Effector memory CD8-positive, alpha-beta T cell (primary cell): ENCODE results near the gene RPL41.

Experiments
- ATAC-seq: fragments of 150-1000 bp; cut with Tn5 transposase; replicated peaks from 2 replicates; pipeline ENCODE4 v1.10.0; 2021; ENCODE audit warnings: mild to moderate bottlenecking, moderate library complexity
- DNase-seq, 3 experiments: peaks; one replicate each; pipeline ENCODE4 v3.0.0; 2021
- H3K27ac Mint-ChIP-seq, 2 donors: one replicate each; pipeline ENCODE4 v1.8.0; 2022; ENCODE audit warnings: mild to moderate bottlenecking in 2 of 2, mixed read lengths in 2 of 2, moderate library complexity in 2 of 2
- H3K27me3 Mint-ChIP-seq, 2 donors: one replicate each; pipeline ENCODE4 v1.8.0; 2022; ENCODE audit warnings: mixed read lengths in 2 of 2
- H3K36me3 Mint-ChIP-seq: one replicate; pipeline ENCODE4 v1.8.0; 2022; ENCODE audit warnings: mild to moderate bottlenecking, moderate library complexity, mixed read lengths; ENCODE audit not compliant: insufficient read depth
- H3K4me1 Mint-ChIP-seq, 2 donors: one replicate each; pipeline ENCODE4 v1.8.0; 2022; ENCODE audit warnings: low read depth in 2 of 2, mixed read lengths in 2 of 2
- H3K4me3 Mint-ChIP-seq, 2 donors: one replicate each; pipeline ENCODE4 v1.8.0; 2022; ENCODE audit warnings: mild to moderate bottlenecking in 2 of 2, mixed read lengths in 2 of 2, moderate library complexity in 2 of 2
- H3K9me3 Mint-ChIP-seq, 2 donors: one replicate each; pipeline ENCODE4 v1.8.0; 2022; ENCODE audit warnings: mixed read lengths in 2 of 2

Gene RPL41

GRCh38 chr12:56124133-56124532 lies 7.7 kb downstream of the RPL41 start:
- DNase-seq = no peak
- H3K36me3 Mint-ChIP-seq = peaks cover 30% of the 10 kb centered on the region
- no peak overlapping the region for H3K4me3 Mint-ChIP-seq
- H3K27ac Mint-ChIP-seq = peak overlapping the region; percentile 71 to 86
- no peak for ATAC-seq
- H3K4me1 Mint-ChIP-seq = peaks cover 38 to 39% of the 10 kb centered on the region in 2 donors
- H3K27me3 Mint-ChIP-seq = no peaks in the 10 kb centered on the region
- no peaks in the 10 kb centered on the region for H3K9me3 Mint-ChIP-seq

GRCh38 chr12:56126732-56127239 lies 10.4 kb downstream of the RPL41 start:
- no peak for DNase-seq

GRCh38 chr12:56127485-56127887 lies 11.1 kb downstream of the RPL41 start:
- Mint-ChIP-seq H3K4me1 (peaks cover 52 to 59% of the 10 kb centered on the region in 2 donors), H3K27ac (peak overlapping the region; percentile 97 to 98), H3K27me3 (no peaks in the 10 kb centered on the region), H3K36me3 (peaks cover 53% of the 10 kb centered on the region), H3K9me3 (no peaks in the 10 kb centered on the region), H3K4me3 (peak overlapping the region; percentile 98 to 99)
- DNase-seq (no peak), ATAC-seq (no peak)

More at GRCh38 chr12:56126732-56127239, 10.4 kb downstream of the RPL41 start:
- peaks cover 51% of the 10 kb centered on the region for H3K36me3 Mint-ChIP-seq
- H3K9me3 Mint-ChIP-seq = no peaks in the 10 kb centered on the region
- H3K4me1 Mint-ChIP-seq = peaks cover 52 to 53% of the 10 kb centered on the region in 2 donors
- no peak for ATAC-seq
- H3K27me3 Mint-ChIP-seq = no peaks in the 10 kb centered on the region
- H3K27ac Mint-ChIP-seq = peak overlapping the region; percentile 97 to 98
- peak overlapping the region; percentile 98 to 99 for H3K4me3 Mint-ChIP-seq

GRCh38 chr12:56127888-56128669 lies 11.6 kb downstream of the RPL41 start, which contains the start of gene ESYT1:
Gene ESYT1 (plus strand): TSS chr12:56128267. CDS start chr12:56128320, 53 bp downstream.
- Mint-ChIP-seq H3K27ac (peak within 1 kb of the TSS; percentile 97 to 98), H3K27me3 (no peaks in the 10 kb centered on the region), H3K9me3 (no peaks in the 10 kb centered on the region), H3K4me1 (peaks cover 52 to 60% of the 10 kb centered on the region in 2 donors), H3K36me3 (peaks cover 55% of the 10 kb centered on the region), H3K4me3 (peak within 1 kb of the TSS; percentile 98 to 99)
- DNase-seq (peak; percentile 94 to 97 (median 95)), ATAC-seq (peak; percentile 84)

GRCh38 chr12:56128670-56129205 lies 12.3 kb downstream of the RPL41 start:
- Mint-ChIP-seq H3K4me1 (peaks cover 50 to 59% of the 10 kb centered on the region in 2 donors), H3K27me3 (no peaks in the 10 kb centered on the region), H3K27ac (peak overlapping the region; percentile 97 to 98), H3K9me3 (no peaks in the 10 kb centered on the region), H3K4me3 (peak overlapping the region; percentile 98 to 99), H3K36me3 (peaks cover 57% of the 10 kb centered on the region)
- ATAC-seq (no peak), DNase-seq (peak in 1 of 3 experiments; percentile 35)

- Mint-ChIP-seq H3K27me3 (no peaks in the 10 kb centered on the region), H3K4me3 (peak overlapping the region; percentile 98 to 99), H3K27ac (peak overlapping the region; percentile 97 to 98), H3K4me1 (peaks cover 44 to 55% of the 10 kb centered on the region in 2 donors), H3K36me3 (peaks cover 64% of the 10 kb centered on the region), H3K9me3 (no peaks in the 10 kb centered on the region)
- ATAC-seq (peak; percentile 53), DNase-seq (peak; percentile 71 to 77 (median 77))
Measured at GRCh38 chr12:56129206-56129941, 12.9 kb downstream of the RPL41 start.

GRCh38 chr12:56129942-56130495 lies 13.6 kb downstream of the RPL41 start:
- ATAC-seq (no peak), DNase-seq (no peak)
- H3K27ac Mint-ChIP-seq = peak overlapping the region; percentile 97 to 98
- peaks cover 70% of the 10 kb centered on the region for H3K36me3 Mint-ChIP-seq
- no peaks in the 10 kb centered on the region for H3K27me3 Mint-ChIP-seq
- no peaks in the 10 kb centered on the region for H3K9me3 Mint-ChIP-seq
- H3K4me1 Mint-ChIP-seq = peaks cover 44 to 55% of the 10 kb centered on the region in 2 donors
- peak overlapping the region; percentile 98 to 99 for H3K4me3 Mint-ChIP-seq

GRCh38 chr12:56130876-56131275 lies 14.4 kb downstream of the RPL41 start:
- DNase-seq (no peak), ATAC-seq (no peak)
- Mint-ChIP-seq H3K27ac (peak overlapping the region; percentile 97 to 98), H3K4me1 (peaks cover 44 to 55% of the 10 kb centered on the region in 2 donors), H3K4me3 (peak overlapping the region; percentile 98 to 99), H3K36me3 (peaks cover 79% of the 10 kb centered on the region), H3K9me3 (no peaks in the 10 kb centered on the region), H3K27me3 (no peaks in the 10 kb centered on the region)

GRCh38 chr12:56134897-56135296 lies 18.5 kb downstream of the RPL41 start:
- no peak for ATAC-seq

GRCh38 chr12:56137853-56138571 lies 21.6 kb downstream of the RPL41 start:
- H3K4me3 Mint-ChIP-seq = no peak overlapping the region
- H3K27ac Mint-ChIP-seq = peak overlapping the region; percentile 13 to 67

More at GRCh38 chr12:56134897-56135296, 18.5 kb downstream of the RPL41 start:
- no peak overlapping the region for H3K4me3 Mint-ChIP-seq
- H3K27me3 Mint-ChIP-seq = no peaks in the 10 kb centered on the region
- DNase-seq = no peak
- peak overlapping the region in 1 of 2 donors; percentile 49 for H3K27ac Mint-ChIP-seq
- H3K9me3 Mint-ChIP-seq = no peaks in the 10 kb centered on the region
- peaks cover 28 to 29% of the 10 kb centered on the region in 2 donors for H3K4me1 Mint-ChIP-seq
- peaks cover 94% of the 10 kb centered on the region for H3K36me3 Mint-ChIP-seq

GRCh38 chr12:56141946-56142784 lies 25.7 kb downstream of the RPL41 start:
- no peak overlapping the region for H3K4me3 Mint-ChIP-seq
- DNase-seq (no peak), ATAC-seq (no peak)
- no peaks in the 10 kb centered on the region for H3K9me3 Mint-ChIP-seq
- H3K36me3 Mint-ChIP-seq = peaks cover 80% of the 10 kb centered on the region
- peaks cover 23 to 29% of the 10 kb centered on the region in 2 donors for H3K4me1 Mint-ChIP-seq
- no peaks in the 10 kb centered on the region for H3K27me3 Mint-ChIP-seq
- H3K27ac Mint-ChIP-seq = peak overlapping the region; percentile 67 to 84

More at GRCh38 chr12:56137853-56138571, 21.6 kb downstream of the RPL41 start:
- Mint-ChIP-seq H3K4me1 (peaks cover 22 to 30% of the 10 kb centered on the region in 2 donors), H3K27me3 (no peaks in the 10 kb centered on the region), H3K9me3 (no peaks in the 10 kb centered on the region), H3K36me3 (peaks cover 100% of the 10 kb centered on the region)
- ATAC-seq (no peak), DNase-seq (no peak)

GRCh38 chr12:56143217-56143616 lies 26.8 kb downstream of the RPL41 start:
- ATAC-seq = peak; percentile 58
- Mint-ChIP-seq H3K36me3 (peaks cover 69% of the 10 kb centered on the region), H3K4me1 (peaks cover 19 to 23% of the 10 kb centered on the region in 2 donors)

More at GRCh38 chr12:56143217-56143616, 26.8 kb downstream of the RPL41 start:
- Mint-ChIP-seq H3K27me3 (no peaks in the 10 kb centered on the region), H3K9me3 (no peaks in the 10 kb centered on the region), H3K4me3 (no peak overlapping the region), H3K27ac (peak overlapping the region; percentile 67 to 84)
- DNase-seq = no peak
